Activated gamma-delta T cell treated with anti-CD3 and anti-CD28 coated beads, Interleukin-2, amount 50 U/mL, for 16 hours (primary cell): Measurements from ENCODE around the gene PRDM16.

Experiments
- DNase-seq: peaks from one replicate; pipeline ENCODE4 v3.0.0-alpha.2; 2020; ENCODE audit warnings: low read depth

Gene PRDM16

GRCh38 chr1:3373700-3374405 is 304.9 kb downstream of the PRDM16 start:
- DNase-seq: no peak

DNA sequence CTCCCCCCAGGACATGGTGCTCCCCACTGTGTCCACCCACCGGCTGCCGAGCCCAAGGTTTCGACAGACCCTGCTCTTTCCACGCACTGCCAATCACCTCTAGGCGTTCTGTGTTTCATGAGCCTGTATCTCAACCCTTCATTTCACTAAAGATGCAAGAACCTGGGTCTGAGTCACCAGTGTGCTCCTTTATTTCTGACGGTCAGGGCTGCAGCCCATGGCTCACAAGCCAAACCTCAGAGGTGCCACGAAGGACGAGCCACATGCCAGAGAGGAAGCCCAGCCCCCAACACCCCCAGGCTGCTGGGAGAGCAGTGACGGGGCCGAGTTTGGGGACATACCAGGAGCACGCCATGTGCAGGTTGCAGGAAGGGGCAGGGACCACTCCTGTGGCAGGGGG is 306.2 kb downstream of the PRDM16 start:
- DNase-seq: no peak

DNA sequence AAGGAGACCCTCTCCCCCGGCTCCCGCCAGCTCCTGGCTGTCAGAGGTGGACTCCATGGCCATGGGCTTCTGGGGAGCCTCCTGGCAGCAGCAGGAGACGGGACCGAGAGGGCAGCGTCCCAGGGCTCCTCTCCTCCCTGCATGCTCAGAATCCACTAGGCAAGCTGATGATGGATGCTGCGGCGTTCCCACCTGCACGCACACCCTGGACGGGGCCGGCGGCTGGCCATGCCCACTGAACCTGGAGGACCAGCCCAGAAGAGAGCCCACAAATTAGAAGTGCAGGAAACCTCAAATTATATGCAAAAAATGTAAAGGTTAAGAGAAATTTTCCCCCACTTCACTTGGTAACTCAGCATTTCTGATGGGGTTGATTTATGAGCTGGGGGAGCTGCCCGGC is 308.2 kb downstream of the PRDM16 start:
- no peak for DNase-seq

GRCh38 chr1:3377604-3378279 is 308.7 kb downstream of the PRDM16 start:
- DNase-seq: no peak

DNA sequence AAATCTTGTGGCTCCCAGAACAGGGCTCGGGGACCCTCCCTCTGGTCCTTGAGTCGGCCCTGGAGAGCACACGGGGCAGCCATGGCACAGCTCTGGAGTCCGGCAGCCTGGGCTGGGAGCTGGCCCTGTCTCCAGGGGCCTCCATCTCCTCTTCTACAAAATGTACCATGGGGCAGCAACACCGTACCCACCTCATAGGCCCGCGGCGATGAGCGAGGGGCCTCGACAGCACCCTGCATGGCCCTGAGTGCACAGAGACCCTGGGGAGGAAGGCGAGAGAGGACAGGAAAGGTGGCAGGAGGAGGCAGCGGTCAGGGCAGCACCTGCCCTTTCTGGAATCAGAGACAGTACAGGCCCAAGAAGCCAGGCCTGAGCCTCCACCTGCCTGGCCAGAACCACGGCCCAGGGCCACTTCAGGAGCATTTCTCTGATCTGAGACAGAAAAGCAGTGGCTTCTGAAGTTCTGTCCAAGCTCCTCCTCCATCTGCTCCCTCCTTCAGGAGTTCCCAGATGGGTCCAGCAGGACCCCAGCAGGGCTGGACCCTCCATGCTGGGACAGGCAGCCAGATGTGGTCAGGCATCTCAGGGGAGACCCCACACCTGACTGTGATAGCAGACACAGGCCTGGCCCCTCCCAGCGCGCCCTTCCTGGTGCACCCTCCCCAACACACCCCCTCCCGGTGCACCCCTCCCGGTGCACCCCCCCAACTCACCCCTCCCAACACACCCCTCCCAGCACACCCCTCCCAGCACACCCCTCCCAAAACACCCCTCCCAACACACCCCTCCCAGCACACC is 309.6 kb downstream of the PRDM16 start:
- no peak for DNase-seq

GRCh38 chr1:3379934-3380333 is 310.9 kb downstream of the PRDM16 start:
- no peak for DNase-seq

DNA sequence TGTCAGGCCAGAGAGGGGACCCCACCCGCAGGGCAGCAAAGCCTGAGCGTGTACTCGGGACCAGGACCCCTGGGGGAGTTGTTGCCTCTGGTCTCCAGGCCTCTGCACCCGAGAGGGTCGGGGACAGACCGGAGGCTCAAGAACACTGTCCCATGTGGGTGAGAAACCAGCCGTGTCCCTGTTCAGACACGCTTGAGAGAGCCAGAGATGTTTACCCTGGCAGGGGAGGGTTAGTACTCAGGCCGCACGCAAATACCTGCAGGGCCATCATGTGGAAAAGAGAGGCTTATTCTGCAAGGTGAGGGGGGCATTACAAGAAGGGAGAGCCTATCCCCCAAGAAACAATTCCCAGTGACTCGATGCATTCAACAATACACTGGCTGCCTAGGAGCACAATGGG is 311.5 kb downstream of the PRDM16 start:
- no peak for DNase-seq

- DNase-seq: no peak
These were observed 312.9 kb downstream of the PRDM16 start for GRCh38 chr1:3381901-3382300.

- DNase-seq: no peak
These were observed 313.5 kb downstream of the PRDM16 start for GRCh38 chr1:3382326-3383057.

GRCh38 chr1:3383679-3384078 is 314.7 kb downstream of the PRDM16 start:
- DNase-seq: no peak

GRCh38 chr1:3384407-3384806 is 315.4 kb downstream of the PRDM16 start:
- DNase-seq: no peak

DNA sequence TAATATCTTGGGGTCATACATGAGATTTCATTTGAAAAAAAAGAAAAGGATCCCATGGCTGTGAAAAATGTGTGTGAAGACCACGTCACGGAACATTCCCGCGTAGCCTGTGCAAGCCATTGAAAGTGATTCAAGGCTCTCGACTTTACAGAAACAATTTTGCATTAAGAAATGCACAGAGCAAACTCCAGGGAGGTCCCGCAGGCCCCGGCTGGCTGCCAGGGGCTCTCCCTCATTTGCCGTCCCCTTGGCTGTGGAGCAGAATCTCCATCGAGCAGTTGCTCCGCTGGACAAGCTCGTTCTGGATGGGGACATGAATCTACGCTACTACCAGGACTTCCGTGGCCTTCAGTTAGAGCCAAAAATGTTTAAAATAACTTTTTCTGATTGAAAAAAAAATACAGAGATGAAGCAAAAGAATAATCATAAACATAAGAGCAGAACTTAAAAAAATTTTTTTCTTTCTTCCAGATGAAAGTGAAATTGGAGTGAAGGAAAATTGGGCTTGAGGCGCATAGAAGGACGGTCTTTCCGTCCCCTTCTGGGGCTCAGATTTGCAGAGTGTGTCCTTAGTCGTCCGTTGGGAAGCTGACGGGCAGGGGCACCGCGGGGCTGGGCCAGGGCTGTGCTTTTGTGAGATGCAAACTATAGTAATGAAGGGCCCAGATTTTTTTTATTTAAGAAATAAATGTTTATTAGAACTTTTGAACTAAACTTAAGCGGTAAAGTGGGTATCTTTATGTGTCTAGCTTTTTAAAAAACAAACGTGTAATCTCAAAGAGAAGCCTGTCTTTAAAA is 317.4 kb downstream of the PRDM16 start:
- DNase-seq: no peak

DNA sequence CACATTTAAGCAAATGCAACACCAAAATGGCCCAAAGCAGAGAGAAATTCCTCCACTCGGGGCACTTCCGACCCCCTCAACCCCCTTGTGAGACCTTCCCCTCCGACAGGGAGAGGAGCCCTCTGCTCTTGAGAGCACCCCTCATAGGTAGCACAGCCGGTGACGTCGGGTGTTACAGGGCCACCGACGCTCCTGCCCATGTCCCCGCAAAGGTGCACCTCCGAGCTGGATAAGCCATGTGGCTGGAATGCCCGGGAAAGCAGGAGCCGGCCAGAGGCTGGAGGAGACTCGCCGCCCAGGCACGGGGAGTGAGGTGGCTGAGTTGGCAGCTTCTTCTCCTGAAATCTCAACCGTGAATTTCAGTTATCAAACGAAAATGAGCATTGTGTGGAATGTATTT is 318.4 kb downstream of the PRDM16 start:
- DNase-seq: no peak

DNA sequence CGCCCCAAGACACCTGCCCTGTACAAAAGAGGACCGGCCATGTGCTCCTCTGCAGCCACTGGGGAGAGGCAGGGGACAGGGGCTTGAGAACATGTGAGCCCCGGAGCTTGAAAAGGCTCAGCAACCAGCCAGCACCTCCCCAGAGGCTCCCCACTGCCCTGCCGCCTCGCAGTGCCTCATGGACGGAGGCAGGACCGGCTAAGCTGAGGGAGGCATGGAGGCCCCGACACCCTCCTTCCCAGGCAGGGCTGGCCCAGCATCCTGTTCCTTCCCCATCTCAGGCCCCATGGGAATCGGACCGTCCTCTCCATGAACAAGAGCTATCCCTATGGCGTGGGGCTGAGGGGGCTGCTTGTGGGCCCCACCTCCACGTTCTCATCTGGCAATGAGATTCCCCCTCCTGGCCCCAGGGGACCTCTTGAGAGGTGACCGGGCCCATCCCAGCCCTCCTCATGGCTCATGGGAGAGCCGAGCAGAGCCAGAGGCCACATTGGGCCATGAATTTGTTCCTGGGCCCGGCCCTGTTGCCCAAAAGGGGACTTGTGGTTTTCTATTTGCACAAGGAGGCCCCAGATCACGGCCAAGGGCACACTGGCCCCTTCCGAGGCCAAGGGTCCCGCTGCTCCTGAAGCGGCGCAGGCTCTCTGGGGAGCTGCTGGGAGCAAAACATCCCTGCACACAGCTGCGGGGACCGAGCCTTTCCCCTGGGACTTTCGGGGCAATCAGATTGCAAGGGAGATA is 320.3 kb downstream of the PRDM16 start:
- DNase-seq: no peak

- DNase-seq: no peak
These were observed 321.3 kb downstream of the PRDM16 start for GRCh38 chr1:3390291-3390690.

GRCh38 chr1:3391711-3392110 is 322.7 kb downstream of the PRDM16 start:
- DNase-seq: no peak

- no peak for DNase-seq
These were observed 324.3 kb downstream of the PRDM16 start for GRCh38 chr1:3393024-3393986.

- no peak for DNase-seq
These were observed 325.3 kb downstream of the PRDM16 start for GRCh38 chr1:3393987-3394920.

- no peak for DNase-seq
These were observed 327.4 kb downstream of the PRDM16 start for GRCh38 chr1:3396411-3396810.
